Dendritic cell treated with granulocyte-macrophage colony-stimulating factor and Interleukin-4, amounts not matched to agents 40 ng/mL and 50 ng/mL, for 4 days (primary cell): Measurements from ENCODE around the gene IGF2BP1.

Source experiments
- H3K27ac Mint-ChIP-seq: one replicate; pipeline ENCODE4 v1.8.0; 2022; ENCODE audit warnings: mild to moderate bottlenecking, mixed read lengths
- H3K27me3 Mint-ChIP-seq: one replicate; pipeline ENCODE4 v1.8.0; 2022; ENCODE audit warnings: mild to moderate bottlenecking, mixed read lengths
- H3K36me3 Mint-ChIP-seq: one replicate; pipeline ENCODE4 v1.8.0; 2022; ENCODE audit warnings: low read depth, mixed read lengths
- H3K4me1 Mint-ChIP-seq: one replicate; pipeline ENCODE4 v1.8.0; 2022; ENCODE audit warnings: low read depth, mixed read lengths
- H3K4me3 Mint-ChIP-seq: one replicate; pipeline ENCODE4 v1.8.0; 2022; ENCODE audit warnings: mild to moderate bottlenecking, moderate library complexity, mixed read lengths
- H3K9me3 Mint-ChIP-seq: one replicate; pipeline ENCODE4 v1.8.0; 2022; ENCODE audit warnings: mixed read lengths
- intact Hi-C: fragments of 100-400 bp; cut with micrococcal nuclease; formaldehyde crosslinking; loops from one replicate; pipeline ENCODE4 v1.15.0; 2022

IGF2BP1 gene

GRCh38 chr17:48989100-48989499 lies 8.1 kb upstream of the IGF2BP1 start:
- Mint-ChIP-seq H3K27me3 (peaks cover 59% of the 10 kb centered on the region), H3K36me3 (no peaks in the 10 kb centered on the region), H3K9me3 (no peaks in the 10 kb centered on the region), H3K27ac (no peak overlapping the region), H3K4me3 (no peak overlapping the region), H3K4me1 (no peaks in the 10 kb centered on the region)
- intact Hi-C loops, result no loop called here

GRCh38 chr17:48990882-48991357 lies 6.3 kb upstream of the IGF2BP1 start:
- intact Hi-C loops, result no loop called here
- no peaks in the 10 kb centered on the region for H3K36me3 Mint-ChIP-seq
- H3K27ac Mint-ChIP-seq, result no peak overlapping the region
- H3K9me3 Mint-ChIP-seq, result no peaks in the 10 kb centered on the region
- no peak overlapping the region for H3K4me3 Mint-ChIP-seq
- H3K27me3 Mint-ChIP-seq, result peaks cover 64% of the 10 kb centered on the region
- no peaks in the 10 kb centered on the region for H3K4me1 Mint-ChIP-seq

GRCh38 chr17:48992444-48992843 lies 4.7 kb upstream of the IGF2BP1 start:
- Mint-ChIP-seq H3K9me3 (no peaks in the 10 kb centered on the region), H3K4me3 (no peak overlapping the region), H3K27me3 (peaks cover 72% of the 10 kb centered on the region), H3K36me3 (no peaks in the 10 kb centered on the region), H3K4me1 (peaks cover 14% of the 10 kb centered on the region), H3K27ac (no peak overlapping the region)
- intact Hi-C loops, result no loop called here

GRCh38 chr17:48993305-48993704 lies 3.9 kb upstream of the IGF2BP1 start:
- Mint-ChIP-seq H3K4me3 (no peak overlapping the region), H3K9me3 (no peaks in the 10 kb centered on the region), H3K27ac (no peak overlapping the region), H3K4me1 (peaks cover 23% of the 10 kb centered on the region), H3K36me3 (no peaks in the 10 kb centered on the region), H3K27me3 (peaks cover 76% of the 10 kb centered on the region)
- intact Hi-C loops, result no loop called here

- intact Hi-C loops, result no loop called here
- Mint-ChIP-seq H3K9me3 (no peaks in the 10 kb centered on the region), H3K4me3 (no peak overlapping the region), H3K36me3 (no peaks in the 10 kb centered on the region), H3K4me1 (peaks cover 28% of the 10 kb centered on the region), H3K27ac (no peak overlapping the region), H3K27me3 (peaks cover 78% of the 10 kb centered on the region)
These were observed 3.2 kb upstream of the IGF2BP1 start for GRCh38 chr17:48993951-48994350.

GRCh38 chr17:48994549-48995303 lies 2.5 kb upstream of the IGF2BP1 start:
- Mint-ChIP-seq H3K27ac (no peak overlapping the region), H3K4me1 (peaks cover 28% of the 10 kb centered on the region), H3K9me3 (no peaks in the 10 kb centered on the region), H3K4me3 (no peak overlapping the region), H3K36me3 (no peaks in the 10 kb centered on the region), H3K27me3 (peaks cover 82% of the 10 kb centered on the region)
- intact Hi-C loops, result no loop called here

GRCh38 chr17:48995304-48995973 lies 1.7 kb upstream of the IGF2BP1 start:
- peaks cover 84% of the 10 kb centered on the region for H3K27me3 Mint-ChIP-seq
- peaks cover 28% of the 10 kb centered on the region for H3K4me1 Mint-ChIP-seq
- H3K27ac Mint-ChIP-seq, result no peak overlapping the region
- intact Hi-C loops, result no loop called here
- no peaks in the 10 kb centered on the region for H3K9me3 Mint-ChIP-seq
- H3K4me3 Mint-ChIP-seq, result no peak overlapping the region
- no peaks in the 10 kb centered on the region for H3K36me3 Mint-ChIP-seq

GRCh38 chr17:48995974-48996721 lies 1.0 kb upstream of the IGF2BP1 start:
- no peak overlapping the region for H3K27ac Mint-ChIP-seq
- peak overlapping the region; percentile 15 for H3K4me3 Mint-ChIP-seq
- peaks cover 28% of the 10 kb centered on the region for H3K4me1 Mint-ChIP-seq
- H3K36me3 Mint-ChIP-seq, result no peaks in the 10 kb centered on the region
- no peaks in the 10 kb centered on the region for H3K9me3 Mint-ChIP-seq
- intact Hi-C loops, result no loop called here
- H3K27me3 Mint-ChIP-seq, result peaks cover 84% of the 10 kb centered on the region

- H3K27me3 Mint-ChIP-seq, result peaks cover 87% of the 10 kb centered on the region
- H3K27ac Mint-ChIP-seq, result no peak overlapping the region
- peaks cover 28% of the 10 kb centered on the region for H3K4me1 Mint-ChIP-seq
- intact Hi-C loops, result no loop called here
- H3K4me3 Mint-ChIP-seq, result peak overlapping the region; percentile 63
- H3K36me3 Mint-ChIP-seq, result no peaks in the 10 kb centered on the region
- H3K9me3 Mint-ChIP-seq, result no peaks in the 10 kb centered on the region
These were observed 473 bp upstream of the IGF2BP1 start for GRCh38 chr17:48996722-48997102.

GRCh38 chr17:48997827-48998586 lies 822 bp downstream of the IGF2BP1 start:
- H3K27me3 Mint-ChIP-seq, result peaks cover 84% of the 10 kb centered on the region
- peak overlapping the region; percentile 63 for H3K4me3 Mint-ChIP-seq
- peaks cover 28% of the 10 kb centered on the region for H3K4me1 Mint-ChIP-seq
- H3K36me3 Mint-ChIP-seq, result no peaks in the 10 kb centered on the region
- no peaks in the 10 kb centered on the region for H3K9me3 Mint-ChIP-seq
- intact Hi-C loops, result no loop called here
- H3K27ac Mint-ChIP-seq, result no peak overlapping the region

GRCh38 chr17:48998587-48999440 lies 1.6 kb downstream of the IGF2BP1 start:
- Mint-ChIP-seq H3K36me3 (no peaks in the 10 kb centered on the region), H3K27me3 (peaks cover 89% of the 10 kb centered on the region), H3K27ac (no peak overlapping the region), H3K4me3 (no peak overlapping the region), H3K9me3 (no peaks in the 10 kb centered on the region), H3K4me1 (peaks cover 34% of the 10 kb centered on the region)
- intact Hi-C loops, result no loop called here

GRCh38 chr17:49000943-49001342 lies 3.8 kb downstream of the IGF2BP1 start:
- intact Hi-C loops, result no loop called here
- Mint-ChIP-seq H3K27me3 (peaks cover 91% of the 10 kb centered on the region), H3K9me3 (no peaks in the 10 kb centered on the region), H3K27ac (no peak overlapping the region), H3K4me1 (peaks cover 38% of the 10 kb centered on the region), H3K4me3 (no peak overlapping the region), H3K36me3 (no peaks in the 10 kb centered on the region)

GRCh38 chr17:49001671-49002070 lies 4.5 kb downstream of the IGF2BP1 start:
- Mint-ChIP-seq H3K27me3 (peaks cover 91% of the 10 kb centered on the region), H3K36me3 (no peaks in the 10 kb centered on the region), H3K4me3 (no peak overlapping the region), H3K27ac (no peak overlapping the region), H3K9me3 (no peaks in the 10 kb centered on the region), H3K4me1 (peaks cover 32% of the 10 kb centered on the region)
- intact Hi-C loops, result no loop called here
